Thyroid gland (tissue), 4 donors: ENCODE measurements around the gene EEA1.

Experiments
- POLR2A ChIP-seq, 2 donors: fragments of 450-650 bp; IDR thresholded peaks; one replicate each; pipeline ENCODE4 v1.6.1; 2017; ENCODE audit warnings: antibody characterized with exemption in 2 of 2, mild to moderate bottlenecking in 2 of 2, moderate library complexity in 1 of 2
- TF ChIP-seq, protein P1 (sequence below), 6 experiments: fragments of 200-600 bp in 3 of 6; fragments of 450-650 bp in 3 of 6; sonication (generic) in 3 of 6; IDR thresholded peaks; one replicate each; pipeline ENCODE4 v1.5.1; 2016 to 2019; ENCODE audit warnings: antibody characterized with exemption in 6 of 6, mild to moderate bottlenecking in 2 of 6, inconsistent platforms in 1 of 6, moderate library complexity in 1 of 6

- TF ChIP-seq, protein P1, sequence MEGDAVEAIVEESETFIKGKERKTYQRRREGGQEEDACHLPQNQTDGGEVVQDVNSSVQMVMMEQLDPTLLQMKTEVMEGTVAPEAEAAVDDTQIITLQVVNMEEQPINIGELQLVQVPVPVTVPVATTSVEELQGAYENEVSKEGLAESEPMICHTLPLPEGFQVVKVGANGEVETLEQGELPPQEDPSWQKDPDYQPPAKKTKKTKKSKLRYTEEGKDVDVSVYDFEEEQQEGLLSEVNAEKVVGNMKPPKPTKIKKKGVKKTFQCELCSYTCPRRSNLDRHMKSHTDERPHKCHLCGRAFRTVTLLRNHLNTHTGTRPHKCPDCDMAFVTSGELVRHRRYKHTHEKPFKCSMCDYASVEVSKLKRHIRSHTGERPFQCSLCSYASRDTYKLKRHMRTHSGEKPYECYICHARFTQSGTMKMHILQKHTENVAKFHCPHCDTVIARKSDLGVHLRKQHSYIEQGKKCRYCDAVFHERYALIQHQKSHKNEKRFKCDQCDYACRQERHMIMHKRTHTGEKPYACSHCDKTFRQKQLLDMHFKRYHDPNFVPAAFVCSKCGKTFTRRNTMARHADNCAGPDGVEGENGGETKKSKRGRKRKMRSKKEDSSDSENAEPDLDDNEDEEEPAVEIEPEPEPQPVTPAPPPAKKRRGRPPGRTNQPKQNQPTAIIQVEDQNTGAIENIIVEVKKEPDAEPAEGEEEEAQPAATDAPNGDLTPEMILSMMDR (IDR thresholded peaks at IDR 0.05), result no peak
- no peak for TF ChIP-seq POLR2A (IDR thresholded peaks at IDR 0.05)
Observed at GRCh38 chr12:92929983-92930382, 888 bp upstream of the EEA1 start.
